ENCODE measurements around the gene RALY.

Gene RALY

GRCh38 chr20:33985280-33985679, 8.4 kb upstream of the RALY start:
- no peak for DNase-seq
- intact Hi-C loops (cut with DNase I): no loop called here

GRCh38 chr20:33985830-33986229, 7.9 kb upstream of the RALY start:
- intact Hi-C loops (cut with DNase I): no loop called here
- no peak for DNase-seq

- no peak for DNase-seq
- intact Hi-C loops (cut with DNase I): no loop called here
Observed at GRCh38 chr20:33986560-33987216, 7.0 kb upstream of the RALY start.

- peak in 6 of 10 donors; percentile 12 to 85 (median 28) for DNase-seq
- intact Hi-C loops (cut with DNase I): loop anchor here (5.0 kb wide), 1 partner anchor 43 kb away; no protein-coding TSS in a partner anchor
Observed at GRCh38 chr20:33990075-33990474, 3.6 kb upstream of the RALY start.

- intact Hi-C loops (cut with DNase I): loop anchor here (5.0 kb wide), 1 partner anchor 44 kb away; no protein-coding TSS in a partner anchor
- DNase-seq: no peak
Observed at GRCh38 chr20:33991502-33991901, 2.2 kb upstream of the RALY start.

- intact Hi-C loops (cut with DNase I): loop anchor here (2.0 to 5.0 kb wide), 2 partner anchors 45 to 120 kb away; partner anchors contain the start of gene EIF2S2
- DNase-seq: no peak
Observed at GRCh38 chr20:33992145-33992922, 1.4 kb upstream of the RALY start.

GRCh38 chr20:33992923-33993575, 662 bp upstream of the RALY start:
- DNase-seq: peak; percentile 99 to 100 (median 100)
- intact Hi-C loops (cut with DNase I): loop anchor here (2.0 to 5.0 kb wide), 2 partner anchors 46 to 120 kb away; partner anchors contain the start of gene EIF2S2

- peak; percentile 47 to 95 (median 64) for DNase-seq
- intact Hi-C loops (cut with DNase I): loop anchor here (1.0 to 5.0 kb wide), 2 partner anchors 47 to 76 kb away; no protein-coding TSS in a partner anchor
Observed at GRCh38 chr20:33994222-33994913, 657 bp downstream of the RALY start.

GRCh38 chr20:33995053-33995831, 1.5 kb downstream of the RALY start:
- DNase-seq: no peak
- intact Hi-C loops (cut with DNase I): no loop called here

- DNase-seq: no peak
- intact Hi-C loops (cut with DNase I): no loop called here
Observed at GRCh38 chr20:33999025-33999649, 5.4 kb downstream of the RALY start.

GRCh38 chr20:34001378-34001777, 7.7 kb downstream of the RALY start:
- intact Hi-C loops (cut with DNase I): no loop called here
- DNase-seq: no peak

GRCh38 chr20:34004227-34004626, 10.5 kb downstream of the RALY start:
- intact Hi-C loops (cut with DNase I): no loop called here
- DNase-seq: no peak

GRCh38 chr20:34004790-34005457, 11.2 kb downstream of the RALY start:
- no peak for DNase-seq
- intact Hi-C loops (cut with DNase I): no loop called here

GRCh38 chr20:34006619-34007018, 12.9 kb downstream of the RALY start:
- intact Hi-C loops (cut with DNase I): no loop called here

GRCh38 chr20:34008477-34008876, 14.8 kb downstream of the RALY start:
- no peak for DNase-seq
- intact Hi-C loops (cut with DNase I): no loop called here

More at GRCh38 chr20:34006619-34007018, 12.9 kb downstream of the RALY start:
- no peak for DNase-seq

- intact Hi-C loops (cut with DNase I): no loop called here
- no peak for DNase-seq
Observed at GRCh38 chr20:34010405-34010931, 16.8 kb downstream of the RALY start.

- DNase-seq: no peak
- intact Hi-C loops (cut with DNase I): no loop called here
Observed at GRCh38 chr20:34011275-34011674, 17.6 kb downstream of the RALY start.

- no peak for DNase-seq
- intact Hi-C loops (cut with DNase I): no loop called here
Observed at GRCh38 chr20:34012330-34012729, 18.6 kb downstream of the RALY start.
